GM21825 (cell line): ENCODE data around the gene NUDT21.

Source experiments
- ATAC-seq: cut with Tn5 transposase; IDR thresholded peaks from one replicate; pipeline ENCODE4 v1.9.1; 2021; ENCODE audit warnings: mild to moderate bottlenecking, moderate library complexity; ENCODE audit not compliant: unreplicated experiment

NUDT21 gene

DNA sequence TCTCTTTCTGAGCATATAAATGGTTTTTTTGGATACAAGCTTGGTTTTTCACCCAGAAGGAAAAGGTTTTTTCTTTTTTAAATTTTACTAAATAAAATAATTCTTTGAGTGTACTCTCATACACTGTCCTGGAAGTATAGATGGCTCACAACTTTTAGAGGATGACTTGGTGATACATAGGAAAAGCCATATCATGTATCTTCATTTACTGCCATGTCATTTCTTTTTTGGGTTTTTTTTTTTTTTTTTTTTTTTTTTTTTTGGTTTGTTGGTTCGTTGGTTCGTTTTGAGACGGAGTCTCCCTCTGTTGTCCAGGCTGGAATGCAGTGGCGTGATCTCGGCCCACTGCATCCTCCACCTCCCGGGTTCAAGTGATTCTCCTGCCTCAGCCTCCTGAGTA, 12.0 kb upstream of the NUDT21 start:
- no peak for ATAC-seq

DNA sequence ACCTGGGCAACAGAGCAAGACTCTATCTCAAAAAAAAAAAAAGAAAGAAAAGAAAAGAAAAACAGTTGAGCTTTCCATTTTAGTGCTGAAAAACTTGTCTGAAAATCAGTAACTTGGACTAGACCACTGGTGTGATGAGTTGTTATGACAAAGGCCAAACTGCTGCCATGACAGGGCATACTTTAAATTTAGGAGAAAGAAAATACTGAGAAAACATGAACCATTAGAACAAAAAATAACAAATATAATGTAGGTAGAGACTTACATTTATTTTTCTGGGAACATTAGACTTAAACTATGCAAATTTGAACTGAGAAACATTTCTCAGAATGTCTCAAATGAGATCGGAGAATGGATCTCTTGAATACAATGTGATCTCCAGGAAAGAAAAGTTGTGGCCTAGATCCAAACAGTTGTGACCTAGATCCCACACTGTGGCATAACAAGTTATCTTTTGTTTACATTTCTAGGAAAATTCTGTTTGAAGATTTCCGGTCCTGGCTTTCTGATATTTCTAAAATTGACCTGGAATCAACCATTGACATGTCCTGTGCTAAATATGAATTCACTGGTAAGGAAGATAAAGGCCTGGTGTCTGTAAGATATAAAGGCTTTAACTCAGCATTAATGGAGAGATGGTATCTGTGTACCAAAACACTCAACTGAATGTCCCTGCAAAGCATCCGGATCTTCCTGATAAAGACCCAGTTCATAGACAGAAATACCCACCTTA, 11.1 kb upstream of the NUDT21 start:
- no peak for ATAC-seq

DNA sequence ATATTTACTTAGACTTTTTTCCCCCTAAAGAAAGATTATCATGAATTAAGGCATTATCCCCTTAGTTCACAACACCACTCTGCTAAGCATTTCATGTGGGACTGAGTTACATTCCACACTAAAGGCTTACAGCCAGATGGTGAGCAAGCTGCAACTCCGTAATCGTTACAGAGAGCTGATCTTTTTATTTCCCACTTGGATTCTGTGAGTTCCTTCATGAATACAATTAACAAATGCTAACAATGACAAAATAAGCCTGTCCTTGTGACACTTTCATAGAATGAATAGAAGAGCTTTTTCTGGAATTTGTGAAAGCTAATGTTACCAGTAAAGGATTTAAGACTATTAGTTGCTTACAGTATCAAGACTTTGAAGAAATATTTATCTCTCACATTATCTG, 9.0 kb upstream of the NUDT21 start:
- no peak for ATAC-seq

DNA sequence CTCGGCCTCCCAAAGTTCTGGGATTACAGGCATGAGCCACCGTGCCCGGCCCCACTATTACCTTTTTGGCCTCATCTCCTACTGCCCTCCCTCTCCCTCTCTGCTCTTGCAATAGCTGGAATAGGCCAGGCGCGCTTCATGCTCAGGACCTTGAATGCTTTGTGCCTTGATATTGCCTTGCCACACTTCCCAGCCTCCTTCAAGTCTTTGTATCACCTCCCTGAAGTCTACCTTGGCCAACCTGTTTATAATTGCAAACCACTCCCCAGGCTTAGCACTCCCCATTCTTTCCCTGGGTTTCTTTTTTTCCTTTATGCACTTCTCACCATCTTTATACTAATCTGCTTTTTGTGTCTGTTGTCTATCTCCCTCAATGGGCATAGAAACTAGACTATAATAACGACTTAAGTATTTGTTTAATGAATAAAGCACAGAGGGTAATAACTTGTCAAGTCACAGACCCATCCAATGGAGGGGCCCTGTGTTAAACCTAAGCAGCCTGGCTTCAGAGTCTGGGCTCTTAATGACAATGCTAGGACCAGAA, 6.9 kb upstream of the NUDT21 start:
- ATAC-seq = no peak

DNA sequence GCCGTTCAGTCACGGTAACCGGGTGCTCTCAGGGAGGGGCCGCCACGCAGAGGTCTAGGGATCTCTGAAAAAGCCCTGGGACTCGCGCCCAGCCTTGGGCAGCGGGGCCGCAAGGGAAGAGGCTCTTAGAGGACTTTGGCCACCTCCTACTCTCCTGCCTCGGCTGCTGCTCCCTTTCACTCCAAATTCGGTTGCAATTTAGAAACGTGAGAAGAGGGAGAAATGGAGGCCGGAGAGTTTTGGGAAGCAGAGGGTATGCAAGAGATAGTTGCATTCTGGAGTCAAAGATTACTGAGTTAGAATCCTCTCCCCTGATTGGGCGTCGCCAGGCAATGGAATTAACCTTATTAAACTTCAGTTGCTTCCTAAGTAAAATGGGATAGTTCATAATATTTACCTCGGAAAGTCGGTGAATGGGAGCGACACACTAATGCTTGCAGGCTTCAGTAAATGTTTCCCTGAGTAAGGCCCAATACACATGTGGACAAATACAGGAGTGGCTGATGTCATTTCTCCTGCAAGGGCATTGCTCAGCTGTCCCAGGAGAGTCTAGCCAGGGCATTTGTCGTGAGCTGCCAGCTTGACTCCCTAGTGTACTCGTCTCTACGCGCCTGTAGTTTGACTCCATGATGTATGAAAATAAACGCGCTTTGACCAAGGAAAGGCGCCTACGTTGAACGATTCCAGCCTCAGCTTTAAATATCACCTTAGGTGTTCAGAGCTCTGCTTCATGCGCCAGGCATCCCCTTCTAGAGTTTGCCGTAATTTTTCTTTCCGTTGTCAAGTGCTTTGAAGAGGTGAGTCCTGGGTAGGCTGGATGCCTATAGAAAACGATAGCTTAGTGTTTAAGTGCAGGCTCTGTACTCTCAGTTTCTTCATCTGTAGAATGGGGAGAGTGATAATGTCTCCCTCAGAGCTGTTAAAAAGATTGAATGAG, 889 bp upstream of the NUDT21 start:
- ATAC-seq = peak; percentile 44

DNA sequence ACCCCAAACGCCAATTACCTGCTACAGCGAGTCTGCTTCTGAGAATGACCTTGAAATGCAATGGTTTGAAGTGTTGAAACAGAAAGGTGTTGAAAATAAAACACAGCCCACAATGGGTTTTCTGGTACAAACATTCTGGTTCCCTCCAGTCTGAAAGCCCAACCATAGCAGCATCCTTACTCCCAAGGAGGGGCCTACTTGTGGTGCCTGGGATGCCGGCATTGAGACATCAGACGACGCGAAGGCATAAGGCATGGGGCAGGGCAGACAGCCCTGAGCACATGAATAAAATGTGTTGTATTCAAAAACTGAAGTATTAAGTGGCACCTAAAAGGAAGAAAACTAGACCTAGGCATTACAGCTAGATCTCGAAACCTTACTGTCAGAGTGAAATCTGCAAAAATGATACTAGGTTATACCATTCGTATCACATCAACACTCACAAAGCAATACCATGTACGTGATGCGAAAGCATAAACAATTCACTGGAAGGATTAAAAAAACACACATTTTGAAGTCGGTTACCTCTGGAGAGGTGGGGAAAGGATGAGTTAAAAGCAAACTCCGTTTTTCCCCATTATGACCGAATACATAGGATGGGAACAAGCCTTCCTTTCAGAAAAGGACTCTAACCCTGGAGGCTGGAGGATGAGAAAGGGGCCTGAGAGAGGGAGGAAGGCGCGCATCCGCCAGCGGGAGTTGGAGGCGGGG, 702 bp downstream of the NUDT21 start:
- ATAC-seq = no peak

DNA sequence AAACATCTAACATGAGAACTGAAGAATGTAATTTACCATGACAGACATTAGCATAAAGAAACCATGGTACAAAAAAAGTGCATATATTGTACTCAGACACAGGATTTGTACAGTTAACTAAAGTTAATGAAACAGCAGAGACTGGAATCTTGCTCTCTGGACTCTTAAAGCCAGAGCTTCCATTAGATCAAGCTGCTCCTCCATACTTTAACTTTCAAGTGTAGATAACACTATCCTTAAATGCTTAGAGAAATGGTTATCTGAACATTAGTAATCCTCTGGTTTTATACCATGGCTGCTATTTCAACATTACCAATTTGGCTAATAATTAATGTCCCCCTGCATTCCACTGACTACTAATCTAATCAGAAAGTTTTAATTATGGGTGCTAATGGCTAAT, 3.1 kb downstream of the NUDT21 start:
- ATAC-seq = no peak

DNA sequence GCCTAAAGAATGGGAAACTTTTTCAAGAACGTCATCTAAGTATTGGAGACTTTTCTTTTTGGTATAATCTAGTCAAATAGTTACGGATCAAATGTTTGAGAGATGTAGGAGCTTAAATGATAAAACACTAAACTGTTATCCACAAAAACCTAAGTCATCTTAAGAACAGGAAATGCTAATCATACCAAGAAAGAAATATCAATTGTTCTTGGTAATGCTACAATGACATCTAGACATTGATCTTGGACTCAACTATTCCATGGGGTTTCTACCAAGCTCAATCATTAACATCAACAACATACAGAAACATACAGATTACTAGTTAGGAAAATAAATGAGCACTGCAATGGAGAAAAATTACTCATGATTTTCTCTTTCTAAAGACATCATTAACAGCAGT, 3.8 kb downstream of the NUDT21 start:
- no peak for ATAC-seq

DNA sequence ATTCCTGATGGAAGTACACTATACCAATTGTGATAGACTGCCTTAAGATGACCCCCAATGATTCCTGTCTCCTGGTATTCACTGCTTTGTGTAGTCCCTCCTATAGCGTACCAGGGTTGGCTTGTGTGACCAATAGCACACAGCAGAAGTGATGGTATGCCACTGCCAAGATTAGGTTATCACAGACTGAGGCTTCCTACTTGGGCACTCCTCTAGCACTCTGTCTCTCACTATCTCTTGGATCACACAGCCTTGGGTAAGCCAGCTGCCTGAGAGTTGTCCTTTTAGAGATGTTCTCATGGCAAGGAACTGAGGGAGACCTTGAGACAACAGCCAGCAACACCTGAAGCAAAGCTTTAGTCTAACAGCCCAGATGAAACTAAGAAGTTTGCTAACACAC, 13.1 kb downstream of the NUDT21 start:
- ATAC-seq = no peak

DNA sequence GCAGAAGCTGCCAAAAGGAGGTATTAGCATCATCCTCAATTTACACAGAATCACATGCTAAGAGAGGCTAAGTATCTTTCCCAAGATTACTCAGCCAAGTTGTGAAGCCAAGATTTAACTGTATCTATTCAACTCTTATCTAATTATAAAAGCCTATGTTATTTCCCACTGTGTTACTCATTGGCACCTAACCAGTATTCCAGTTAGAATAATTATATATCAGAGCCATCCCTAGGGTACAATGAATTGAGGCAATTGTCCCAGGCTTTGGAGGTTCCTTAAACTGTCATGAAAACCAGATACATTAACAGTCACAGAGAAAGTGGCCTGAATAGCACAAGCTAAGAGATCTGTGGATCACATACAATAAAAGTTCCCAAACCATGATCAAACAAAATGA, 14.9 kb downstream of the NUDT21 start:
- ATAC-seq = no peak

DNA sequence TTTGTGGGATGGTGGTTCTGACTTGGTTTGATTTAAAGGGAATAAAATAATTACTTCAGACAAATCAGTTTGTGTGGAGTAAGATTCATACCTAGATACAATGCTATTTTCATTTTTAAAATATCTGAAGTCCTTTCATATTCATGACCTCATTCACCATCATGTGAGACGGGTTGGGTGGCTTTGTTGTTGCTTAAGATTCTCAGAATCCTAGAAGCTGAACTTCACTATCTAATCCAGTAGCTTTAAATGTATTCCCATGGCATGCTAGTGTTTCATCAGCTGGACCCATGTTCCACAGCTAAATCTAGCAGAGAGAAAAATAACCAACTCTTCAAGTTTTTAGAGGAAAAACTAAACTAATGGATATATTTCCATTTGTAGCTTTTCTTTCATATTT, 23.0 kb downstream of the NUDT21 start:
- ATAC-seq = no peak

DNA sequence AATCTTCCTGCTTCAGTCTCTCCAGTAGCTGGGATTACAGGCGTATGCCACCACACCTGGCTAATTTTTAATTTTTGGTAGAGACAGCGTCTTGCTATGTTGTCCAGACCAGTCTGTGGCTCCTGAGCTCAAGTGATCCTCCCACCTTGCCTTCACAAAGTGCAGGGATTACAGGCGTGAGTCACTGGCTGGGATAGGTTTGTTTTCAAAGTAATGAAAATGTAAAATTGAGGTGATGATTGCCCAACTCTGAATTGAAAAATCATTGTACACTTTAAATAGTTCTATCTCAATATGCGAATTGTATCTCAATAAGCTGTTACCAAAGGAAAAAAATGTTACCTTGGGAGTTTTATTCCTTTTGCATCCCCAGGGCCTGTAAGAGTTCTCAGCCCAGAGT, 24.5 kb downstream of the NUDT21 start:
- no peak for ATAC-seq

DNA sequence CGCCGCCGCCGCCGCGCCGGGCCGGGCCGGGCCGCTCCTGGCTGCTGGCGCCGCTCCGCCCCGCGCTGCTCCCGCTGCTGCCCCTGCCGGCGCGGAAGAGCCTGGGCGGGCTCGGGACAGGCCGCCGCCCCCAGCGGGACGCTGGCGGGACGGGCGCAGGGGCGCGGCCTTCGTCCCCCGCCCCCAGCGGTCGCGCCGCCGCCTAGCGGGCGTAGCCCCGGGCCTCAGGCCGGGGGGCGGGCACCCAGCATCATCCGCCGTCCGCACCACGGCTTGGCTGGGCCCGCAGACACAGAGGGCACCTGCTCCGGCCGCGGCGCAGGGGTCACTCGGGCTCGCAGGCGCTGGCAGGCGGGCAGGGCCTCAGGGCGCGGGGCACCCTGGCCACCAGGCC, 25.7 kb downstream of the NUDT21 start, which contains the start of gene AMFR:
Gene AMFR (minus strand): TSS at position 107 of the 394 bp plus-strand sequence. CDS start 218 bp downstream, outside the sequence.
- ATAC-seq = peak; percentile 81

DNA sequence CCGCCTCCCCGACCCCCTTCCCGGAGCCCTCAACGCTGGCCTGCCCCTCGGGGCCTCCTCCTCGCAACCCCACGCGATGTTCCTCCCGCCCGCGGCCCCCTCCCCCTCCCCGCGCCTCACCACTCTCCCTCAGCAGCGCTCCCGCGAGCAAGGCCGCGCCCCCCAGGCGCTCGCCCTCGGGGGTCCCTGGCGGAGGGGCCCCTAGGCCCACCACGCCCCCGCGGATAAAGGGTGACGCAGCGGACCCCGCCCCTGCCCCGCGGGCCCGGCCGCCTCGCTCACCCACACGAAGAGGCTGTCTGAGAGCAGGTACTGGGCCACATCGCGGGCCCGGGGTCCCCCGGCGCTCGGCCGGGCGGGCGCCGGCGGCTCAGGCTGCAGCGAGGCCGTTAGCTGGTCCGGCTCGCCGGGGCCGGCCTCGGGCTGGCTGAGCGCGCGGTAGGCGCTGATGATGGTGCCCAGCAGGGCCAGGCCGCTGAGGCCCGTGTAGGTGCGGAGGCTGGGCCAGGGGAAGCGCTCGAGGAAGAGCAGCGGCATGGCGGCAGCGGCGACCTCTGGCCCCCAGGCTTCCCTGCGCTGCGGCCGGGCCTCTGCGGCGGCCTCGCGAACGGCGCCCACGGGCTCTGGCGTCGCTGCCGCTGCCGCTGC, 26.2 kb downstream of the NUDT21 start:
- peak; percentile 33 for ATAC-seq

DNA sequence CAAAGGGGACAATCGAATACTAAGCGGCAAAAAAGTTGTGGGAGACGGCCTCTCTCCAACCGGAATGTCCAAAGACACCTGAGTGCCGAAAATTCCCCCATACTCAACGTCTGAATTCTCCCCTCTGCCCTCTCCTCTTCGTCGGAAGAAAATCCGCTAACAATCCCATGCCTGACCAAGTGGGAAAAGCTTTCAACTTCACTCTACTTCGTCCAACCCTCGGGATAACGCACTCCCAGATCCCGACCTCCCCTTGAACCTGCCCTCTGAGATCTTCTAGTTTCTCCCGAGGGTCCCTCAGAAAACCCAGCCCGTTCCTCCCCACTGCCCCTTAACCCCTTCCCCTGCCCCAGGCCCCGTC, 26.7 kb downstream of the NUDT21 start:
- ATAC-seq = no peak

DNA sequence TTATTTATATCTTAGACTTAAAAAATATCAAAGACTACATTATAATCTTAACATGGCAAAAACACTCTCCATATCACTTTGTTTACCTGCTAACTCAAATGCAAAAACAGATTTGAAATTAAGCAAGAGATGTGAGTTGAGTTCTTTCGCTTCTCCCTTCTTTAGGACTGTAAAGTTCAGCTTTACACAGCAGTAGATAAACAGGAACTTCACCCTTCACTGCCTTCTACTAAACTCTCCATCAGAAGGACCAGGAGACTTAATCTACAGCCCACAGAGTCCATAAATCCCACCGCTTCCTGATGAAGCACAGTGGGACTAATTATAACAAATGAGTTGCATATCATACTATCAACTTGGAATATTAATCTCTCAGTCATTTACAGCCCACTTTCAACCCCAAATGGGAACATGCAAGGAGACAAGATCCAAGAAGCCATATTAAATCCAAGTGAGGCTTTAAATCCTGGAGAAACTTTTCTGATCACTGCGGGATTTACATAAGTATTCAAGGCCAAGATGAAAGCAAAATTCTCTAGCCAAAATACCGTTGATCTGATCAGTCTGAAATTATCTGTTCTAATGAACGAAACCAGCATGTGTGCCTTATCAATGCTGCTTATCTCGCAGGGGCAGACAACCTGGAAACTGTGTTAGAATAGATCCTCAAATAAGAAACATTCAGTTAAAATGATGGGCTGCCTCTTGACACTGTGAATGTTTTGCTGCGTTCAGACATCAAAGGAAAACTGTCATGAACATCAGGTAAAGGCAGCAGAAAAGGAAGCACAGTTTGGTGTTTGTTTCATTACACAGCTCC, 27.3 kb downstream of the NUDT21 start:
- ATAC-seq = no peak

DNA sequence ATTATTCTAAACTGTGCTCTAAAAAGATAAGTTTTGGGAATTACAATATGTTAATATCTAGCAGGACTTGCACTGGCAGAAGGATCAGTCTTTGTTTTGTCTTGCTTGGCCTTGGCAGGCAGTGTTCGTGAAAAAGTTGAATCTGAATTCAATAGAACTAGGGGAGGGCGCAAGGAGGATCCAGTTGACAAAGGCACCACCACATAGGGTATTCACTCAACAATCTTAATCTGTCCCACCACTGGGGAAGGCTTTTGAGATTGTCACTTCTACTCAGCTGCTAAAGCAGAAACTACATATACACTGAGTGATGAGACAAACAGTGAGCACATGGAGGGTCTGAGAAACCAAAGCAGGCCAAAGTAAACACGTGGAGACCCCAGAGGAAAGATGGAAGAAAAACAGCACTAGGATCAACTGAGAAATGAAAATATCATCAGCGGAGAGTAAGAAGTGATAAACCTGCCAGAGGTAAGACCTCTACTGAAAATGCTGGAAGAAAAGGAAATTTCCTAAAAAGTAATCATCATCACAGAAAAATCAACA, 28.2 kb downstream of the NUDT21 start:
- ATAC-seq = no peak

DNA sequence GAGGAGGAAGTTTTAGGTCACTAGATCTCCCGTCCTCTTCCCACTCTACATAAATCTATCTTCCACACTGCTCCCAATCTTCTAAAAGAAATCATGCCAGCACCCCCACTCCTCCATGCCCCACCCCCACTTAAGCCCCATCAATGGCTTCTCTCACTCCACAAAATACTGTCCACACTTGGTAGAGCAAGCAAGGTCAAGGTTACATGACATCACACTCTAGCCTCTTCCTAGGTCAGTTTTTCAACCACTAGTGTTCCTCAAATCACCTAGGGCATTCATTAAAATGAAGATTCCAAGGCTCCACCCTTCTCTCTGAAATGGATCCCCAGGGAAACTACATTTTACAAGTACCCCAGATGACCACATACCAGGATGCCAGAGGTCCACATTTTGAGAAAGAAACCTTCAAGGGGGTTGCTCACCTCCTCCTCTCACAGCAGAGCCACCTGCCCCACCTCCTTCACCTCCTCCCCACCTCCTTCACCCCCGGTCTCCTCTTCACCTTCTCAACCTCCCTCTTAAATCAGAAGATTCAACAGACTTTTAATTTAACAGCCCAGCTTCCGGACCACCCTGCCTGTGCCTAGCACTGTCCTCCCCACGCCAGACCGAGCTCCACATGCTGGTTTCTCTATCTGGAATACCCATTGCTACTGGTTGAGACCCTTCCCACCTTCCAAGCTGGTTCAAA, 29.0 kb downstream of the NUDT21 start:
- ATAC-seq = no peak

DNA sequence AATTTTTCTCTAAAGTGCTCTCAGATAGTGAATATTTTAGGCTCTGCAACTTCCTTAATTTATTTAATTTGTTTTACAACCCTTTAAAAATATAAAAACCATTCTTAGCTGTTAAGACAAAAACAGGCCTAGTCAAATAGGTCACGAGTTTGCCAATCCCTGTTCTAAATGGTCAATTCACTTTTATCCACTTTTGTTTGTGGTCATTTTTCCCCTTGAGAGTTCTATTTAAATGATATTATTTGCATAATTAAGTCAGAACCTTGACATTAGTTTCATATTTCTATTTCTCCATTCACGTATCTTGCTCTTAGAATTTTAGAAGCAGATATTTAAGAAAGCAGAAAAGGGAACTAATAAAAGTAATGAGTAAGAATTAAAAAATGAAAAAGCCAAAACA, 29.8 kb downstream of the NUDT21 start:
- ATAC-seq = no peak
